ENCODE data around the gene KRTAP5-4.
"Not testable (repeated sequence)": the region's sequence is repeated elsewhere in the genome, so short reads cannot be mapped to it uniquely, and the experiment has no call there.

GRCh38 chr11:1662699-1663283 is 40.9 kb upstream of the KRTAP5-4 start:
- not testable (repeated sequence) for TF ChIP-seq CTCF (conservative IDR thresholded peaks at IDR 0.05 in 1 of 2, IDR thresholded peaks at IDR 0.05 in 1 of 2; ENCODE audit: low read depth in 1 of 2, low read length in 2 of 2); EZH2 (IDR thresholded peaks at IDR 0.05; ENCODE audit: low read length, missing control alignments)
